Epithelial cell of proximal tubule (primary cell): ENCODE results near the gene SNX33. TPM values are rescaled to one million over a fixed set of nuclear protein-coding genes. Genes with fewer than 3 reads are reported as not detected.
A peak's percentile ranks its signal among the peaks of the same experiment; 100 is the strongest.

Source experiments
- DNase-seq: peaks from one replicate; pipeline ENCODE4 v3.0.0-alpha.2; 2011; ENCODE audit warnings: low read depth
- H3K4me3 ChIP-seq: 2 replicates; pipeline ENCODE4 v1.5.1; 2011; ENCODE audit warnings: low read depth, mild to moderate bottlenecking, low read length
- total RNA-seq: library from RNA; depleted of rRNA; stranded (reverse); fragments of >200 nt; gene quantifications from 2 replicates; pipeline ENCODE4 v1.2.3, GENCODE V29; 2015
- TF ChIP-seq, protein P1 (sequence below): conservative IDR thresholded peaks from 2 replicates; pipeline ENCODE4 v1.5.1; 2012; ENCODE audit warnings: low read depth, mild to moderate bottlenecking, low read length

Gene SNX33
- total RNA-seq, 1 donor from 2014 or later: 6.7 TPM

DNA sequence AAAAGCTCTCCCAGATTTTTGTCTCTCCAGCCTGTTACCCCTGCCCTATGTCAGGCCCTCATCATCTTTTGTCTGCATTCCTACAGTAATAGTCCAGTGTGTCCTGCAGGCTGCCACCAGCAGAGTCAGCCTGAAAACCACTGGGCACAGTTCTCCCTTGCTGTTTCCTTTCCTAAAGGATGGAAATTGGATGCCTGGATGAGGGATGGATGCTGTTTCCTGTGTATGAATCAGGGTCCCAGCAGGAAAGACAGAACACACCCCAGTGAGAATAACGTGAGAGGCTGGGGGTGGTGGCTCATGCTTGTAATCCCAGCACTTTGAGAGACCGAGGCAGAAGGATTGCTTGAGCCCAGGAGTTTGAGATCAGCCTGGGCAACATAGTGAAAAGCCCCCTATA lies 3.3 kb upstream of the SNX33 start:
- no peak overlapping the region for H3K4me3 ChIP-seq
- DNase-seq: no peak
- TF ChIP-seq, protein P1, sequence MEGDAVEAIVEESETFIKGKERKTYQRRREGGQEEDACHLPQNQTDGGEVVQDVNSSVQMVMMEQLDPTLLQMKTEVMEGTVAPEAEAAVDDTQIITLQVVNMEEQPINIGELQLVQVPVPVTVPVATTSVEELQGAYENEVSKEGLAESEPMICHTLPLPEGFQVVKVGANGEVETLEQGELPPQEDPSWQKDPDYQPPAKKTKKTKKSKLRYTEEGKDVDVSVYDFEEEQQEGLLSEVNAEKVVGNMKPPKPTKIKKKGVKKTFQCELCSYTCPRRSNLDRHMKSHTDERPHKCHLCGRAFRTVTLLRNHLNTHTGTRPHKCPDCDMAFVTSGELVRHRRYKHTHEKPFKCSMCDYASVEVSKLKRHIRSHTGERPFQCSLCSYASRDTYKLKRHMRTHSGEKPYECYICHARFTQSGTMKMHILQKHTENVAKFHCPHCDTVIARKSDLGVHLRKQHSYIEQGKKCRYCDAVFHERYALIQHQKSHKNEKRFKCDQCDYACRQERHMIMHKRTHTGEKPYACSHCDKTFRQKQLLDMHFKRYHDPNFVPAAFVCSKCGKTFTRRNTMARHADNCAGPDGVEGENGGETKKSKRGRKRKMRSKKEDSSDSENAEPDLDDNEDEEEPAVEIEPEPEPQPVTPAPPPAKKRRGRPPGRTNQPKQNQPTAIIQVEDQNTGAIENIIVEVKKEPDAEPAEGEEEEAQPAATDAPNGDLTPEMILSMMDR: no peak

DNA sequence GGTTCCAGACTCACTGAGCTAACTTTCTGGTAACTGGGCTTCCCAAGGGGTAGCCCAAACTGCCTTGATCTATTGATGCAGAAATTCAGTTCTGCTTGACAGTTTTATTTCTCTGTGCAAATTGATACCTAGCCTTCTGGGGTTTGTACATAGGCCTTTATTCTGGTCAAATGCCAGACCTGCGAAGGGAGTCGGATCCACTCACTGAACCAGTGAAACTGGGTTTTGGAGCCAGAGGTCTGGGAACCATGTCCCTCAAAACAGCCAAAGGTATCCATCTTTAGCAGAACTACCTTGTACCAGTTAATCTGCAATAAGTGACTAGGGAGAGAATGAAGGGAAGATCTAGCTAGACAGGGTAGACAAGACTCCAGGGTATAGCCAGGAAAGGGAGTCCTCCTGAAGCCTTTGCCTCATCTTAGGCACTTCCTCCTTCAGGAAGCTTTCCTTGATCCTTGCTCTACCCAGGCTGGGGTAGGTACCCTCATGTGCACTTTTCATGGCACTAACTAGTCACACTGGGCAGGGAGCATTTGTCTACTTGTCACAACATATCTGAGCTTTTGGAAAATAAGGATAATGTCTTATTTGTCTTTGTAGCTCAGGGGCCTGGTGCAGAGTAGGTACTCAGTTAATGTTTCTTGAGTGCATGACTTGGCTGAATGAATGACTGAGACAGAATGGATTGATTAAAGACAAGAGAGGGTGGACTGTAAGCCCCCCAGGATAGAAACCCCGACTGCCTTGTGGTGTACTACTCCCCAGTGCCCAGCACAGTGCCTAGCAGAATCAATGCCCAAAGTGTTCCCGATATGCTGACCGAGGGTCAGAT lies 1.4 kb upstream of the SNX33 start:
- no peak for DNase-seq
- TF ChIP-seq, protein P1: no peak
- H3K4me3 ChIP-seq: peak overlapping the region; percentile 93

DNA sequence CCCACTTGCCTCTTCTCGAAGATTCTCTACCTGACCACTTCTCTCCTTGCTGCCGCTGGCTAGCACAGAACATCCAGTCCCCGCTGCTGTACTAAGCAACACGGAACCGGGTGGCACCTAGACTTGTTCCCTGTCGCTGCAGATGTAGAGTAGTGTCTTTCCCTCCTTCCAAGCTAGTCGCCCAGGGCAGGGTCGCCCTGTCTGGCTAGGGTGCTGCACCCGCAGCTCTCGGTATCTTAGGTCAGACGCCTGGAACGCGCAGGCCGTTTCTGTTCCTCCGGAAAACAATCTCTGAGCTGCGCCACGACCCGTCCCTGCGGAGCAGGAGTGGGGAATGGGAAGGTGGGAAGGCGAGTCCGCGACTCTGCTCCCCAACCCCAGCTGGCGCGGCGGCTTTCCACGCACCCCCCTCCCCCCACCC lies 758 bp upstream of the SNX33 start:
- TF ChIP-seq, protein P1: no peak
- DNase-seq: no peak

DNA sequence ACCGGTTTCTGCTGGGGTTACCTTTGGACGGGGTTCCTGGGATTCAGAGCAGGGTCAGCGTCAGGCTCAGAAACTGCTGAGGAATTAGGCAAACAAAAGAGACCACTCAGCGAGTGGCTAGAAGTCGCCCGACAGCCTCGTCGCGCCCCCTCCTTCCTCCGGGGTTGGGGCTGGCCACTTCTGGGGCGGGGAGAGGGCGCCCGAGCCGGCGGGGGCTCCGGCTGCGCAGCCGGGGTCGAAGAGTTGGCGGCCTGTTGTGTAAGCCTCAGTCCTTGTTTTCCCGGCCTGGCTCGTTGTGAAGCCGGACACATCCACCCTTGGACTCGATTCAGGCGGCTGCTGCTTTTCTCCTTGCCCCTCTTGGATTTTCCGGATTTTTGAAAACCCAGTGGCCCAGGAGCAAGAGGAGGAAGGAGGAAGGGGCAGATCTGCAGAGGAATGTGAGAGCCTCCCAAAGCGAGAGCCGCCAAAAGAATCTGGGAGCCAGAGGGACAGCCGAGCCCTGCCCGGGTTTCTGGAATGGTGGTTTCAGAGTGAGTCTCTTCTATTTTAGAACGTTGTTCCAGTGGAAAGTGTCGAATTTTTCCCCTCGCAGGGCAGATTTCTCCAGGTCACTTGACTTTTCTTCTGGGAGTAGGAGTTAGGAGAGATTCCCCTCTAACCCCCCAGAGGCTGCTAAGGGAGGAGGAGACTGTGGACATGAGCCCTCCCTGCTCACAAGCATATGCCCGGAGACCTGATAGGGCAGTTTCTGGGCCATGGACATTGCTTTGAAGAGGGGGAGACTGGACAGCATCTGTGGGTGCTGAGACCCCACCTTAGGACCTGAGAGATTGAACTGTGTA lies 666 bp downstream of the SNX33 start:
- DNase-seq: no peak
- H3K4me3 ChIP-seq: peak overlapping the region; percentile 93
- TF ChIP-seq, protein P1: no peak

More for the DNA sequence above, 758 bp upstream of the SNX33 start:
- H3K4me3 ChIP-seq: peak overlapping the region; percentile 93

DNA sequence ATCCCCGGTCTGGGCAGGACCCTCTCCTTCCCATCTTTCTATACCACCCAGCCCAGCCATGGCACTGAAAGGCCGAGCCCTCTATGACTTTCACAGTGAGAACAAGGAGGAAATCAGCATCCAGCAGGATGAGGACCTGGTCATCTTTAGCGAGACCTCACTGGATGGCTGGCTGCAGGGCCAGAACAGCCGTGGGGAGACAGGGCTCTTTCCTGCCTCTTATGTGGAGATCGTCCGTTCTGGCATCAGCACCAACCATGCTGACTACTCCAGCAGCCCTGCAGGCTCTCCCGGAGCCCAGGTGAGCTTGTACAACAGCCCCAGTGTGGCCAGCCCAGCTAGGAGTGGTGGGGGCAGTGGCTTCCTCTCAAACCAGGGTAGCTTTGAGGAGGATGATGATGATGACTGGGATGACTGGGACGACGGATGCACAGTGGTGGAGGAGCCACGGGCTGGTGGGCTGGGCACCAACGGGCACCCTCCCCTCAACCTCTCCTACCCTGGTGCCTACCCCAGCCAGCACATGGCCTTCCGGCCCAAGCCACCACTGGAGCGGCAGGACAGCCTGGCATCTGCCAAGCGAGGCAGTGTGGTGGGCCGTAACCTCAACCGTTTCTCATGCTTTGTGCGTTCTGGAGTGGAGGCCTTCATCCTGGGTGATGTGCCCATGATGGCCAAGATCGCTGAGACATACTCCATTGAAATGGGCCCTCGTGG lies 1.5 kb downstream of the SNX33 start:
- DNase-seq: no peak
- H3K4me3 ChIP-seq: peak overlapping the region; percentile 93
- TF ChIP-seq, protein P1: no peak

DNA sequence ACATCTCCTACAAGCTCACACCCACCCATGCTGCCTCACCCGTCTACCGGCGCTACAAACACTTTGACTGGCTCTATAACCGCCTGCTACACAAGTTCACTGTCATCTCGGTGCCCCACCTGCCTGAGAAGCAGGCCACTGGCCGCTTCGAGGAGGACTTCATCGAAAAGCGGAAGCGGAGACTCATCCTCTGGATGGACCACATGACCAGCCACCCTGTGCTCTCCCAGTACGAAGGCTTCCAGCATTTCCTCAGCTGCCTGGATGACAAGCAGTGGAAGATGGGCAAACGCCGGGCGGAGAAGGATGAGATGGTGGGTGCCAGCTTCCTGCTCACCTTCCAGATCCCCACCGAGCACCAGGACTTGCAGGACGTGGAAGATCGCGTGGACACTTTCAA lies 2.1 kb downstream of the SNX33 start:
- no peak overlapping the region for H3K4me3 ChIP-seq
- TF ChIP-seq, protein P1: no peak
- DNase-seq: no peak
